Activated naive CD4-positive, alpha-beta T cell treated with Interleukin-2 at 50 U/mL for 16 hours (primary cell): ENCODE data around the gene SLC38A10.
"Not testable (repeated sequence)": the region's sequence is repeated elsewhere in the genome, so short reads cannot be mapped to it uniquely, and the experiment has no call there.

ENCODE experiments used
- DNase-seq: peaks from one replicate; pipeline ENCODE4 v3.0.0-alpha.2; 2020

The SLC38A10 gene

GRCh38 chr17:81238815-81239713 is 56.0 kb downstream of the SLC38A10 start, which contains the start of the genes NDUFAF8 and TEPSIN:
TSS of gene NDUFAF8 (plus strand) at chr17:81239318. CDS start at chr17:81239364, 46 bp downstream.
TSS of gene TEPSIN (minus strand) at chr17:81239055. CDS start at chr17:81239033, 22 bp downstream.
- DNase-seq = peak; percentile 96

GRCh38 chr17:81238490-81238814 is 56.7 kb downstream of the SLC38A10 start:
- no peak for DNase-seq

- DNase-seq = no peak
Measured at GRCh38 chr17:81237591-81238489, 57.3 kb downstream of the SLC38A10 start.

- no peak for DNase-seq
Measured at GRCh38 chr17:81236784-81237183, 58.3 kb downstream of the SLC38A10 start.

- DNase-seq = no peak
Measured at GRCh38 chr17:81235822-81236740, 59.0 kb downstream of the SLC38A10 start.

- no peak for DNase-seq
Measured at GRCh38 chr17:81234940-81235821, 59.9 kb downstream of the SLC38A10 start.

- DNase-seq = no peak
Measured at GRCh38 chr17:81234506-81234855, 60.6 kb downstream of the SLC38A10 start.

- DNase-seq = no peak
Measured at GRCh38 chr17:81233811-81234505, 61.1 kb downstream of the SLC38A10 start.

- no peak for DNase-seq
Measured at GRCh38 chr17:81233316-81233715, 61.8 kb downstream of the SLC38A10 start.

- DNase-seq = no peak
Measured at GRCh38 chr17:81232616-81233241, 62.4 kb downstream of the SLC38A10 start.

- no peak for DNase-seq
Measured at GRCh38 chr17:81231766-81232581, 63.1 kb downstream of the SLC38A10 start.

- DNase-seq = no peak
Measured at GRCh38 chr17:81231121-81231645, 63.9 kb downstream of the SLC38A10 start.

- DNase-seq = no peak
Measured at GRCh38 chr17:81230043-81230820, 64.9 kb downstream of the SLC38A10 start.

GRCh38 chr17:81229666-81229920 is 65.5 kb downstream of the SLC38A10 start:
- DNase-seq = no peak

GRCh38 chr17:81228834-81229665 is 66.1 kb downstream of the SLC38A10 start:
- DNase-seq = no peak

GRCh38 chr17:81228420-81228819 is 66.7 kb downstream of the SLC38A10 start:
- DNase-seq = no peak

- DNase-seq = not testable (repeated sequence)
Measured at GRCh38 chr17:81227630-81228029, 67.5 kb downstream of the SLC38A10 start.

GRCh38 chr17:81223762-81224130 is 71.4 kb downstream of the SLC38A10 start:
- DNase-seq = no peak
